ENCODE results near the gene HEXD. TPM values are rescaled to one million over a fixed set of nuclear protein-coding genes. Genes with fewer than 3 reads are reported as not detected.

HEXD gene
- polyA plus RNA-seq, 3 donors = 8.9 to 61.5 (median 12.7) TPM

DNA sequence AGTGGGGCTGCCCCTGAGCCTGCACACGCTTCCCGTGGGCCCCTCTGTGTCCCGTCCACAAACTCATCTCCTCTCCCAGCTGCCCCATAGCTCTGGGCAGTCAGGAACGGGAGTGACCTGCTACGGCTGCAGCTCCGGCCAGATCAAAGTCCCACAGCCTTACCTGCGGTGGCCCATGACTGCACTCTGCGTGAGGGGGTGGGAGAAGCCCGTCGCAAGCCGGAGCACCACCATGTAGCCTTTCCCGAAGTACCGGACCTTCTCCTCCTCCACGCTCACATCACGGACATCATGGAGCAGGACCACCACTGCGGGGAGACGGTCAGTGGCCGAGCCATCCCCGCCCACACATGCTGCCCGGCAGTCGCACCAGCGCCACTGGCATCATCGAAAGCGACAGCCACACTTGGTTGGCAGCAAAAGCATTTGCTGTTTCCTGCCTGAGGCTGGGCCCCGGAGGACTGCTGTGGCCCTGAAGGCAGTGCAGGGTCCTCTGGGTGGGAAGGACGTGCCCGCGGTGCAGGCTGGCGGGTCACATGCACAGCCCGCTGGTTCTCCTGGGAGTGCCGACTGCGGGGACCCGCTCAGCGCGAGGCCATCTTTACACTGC lies 26.2 kb downstream of the HEXD start:
- H3K27ac Mint-ChIP-seq = peak overlapping the region in 1 of 7 donors; percentile 10
- peaks cover 0 to 1% (median 0%) of the 10 kb centered on the region in 3 donors for H3K27me3 Mint-ChIP-seq (ENCODE audit: low read depth in 3 of 3)
- TF ChIP-seq, protein P1, sequence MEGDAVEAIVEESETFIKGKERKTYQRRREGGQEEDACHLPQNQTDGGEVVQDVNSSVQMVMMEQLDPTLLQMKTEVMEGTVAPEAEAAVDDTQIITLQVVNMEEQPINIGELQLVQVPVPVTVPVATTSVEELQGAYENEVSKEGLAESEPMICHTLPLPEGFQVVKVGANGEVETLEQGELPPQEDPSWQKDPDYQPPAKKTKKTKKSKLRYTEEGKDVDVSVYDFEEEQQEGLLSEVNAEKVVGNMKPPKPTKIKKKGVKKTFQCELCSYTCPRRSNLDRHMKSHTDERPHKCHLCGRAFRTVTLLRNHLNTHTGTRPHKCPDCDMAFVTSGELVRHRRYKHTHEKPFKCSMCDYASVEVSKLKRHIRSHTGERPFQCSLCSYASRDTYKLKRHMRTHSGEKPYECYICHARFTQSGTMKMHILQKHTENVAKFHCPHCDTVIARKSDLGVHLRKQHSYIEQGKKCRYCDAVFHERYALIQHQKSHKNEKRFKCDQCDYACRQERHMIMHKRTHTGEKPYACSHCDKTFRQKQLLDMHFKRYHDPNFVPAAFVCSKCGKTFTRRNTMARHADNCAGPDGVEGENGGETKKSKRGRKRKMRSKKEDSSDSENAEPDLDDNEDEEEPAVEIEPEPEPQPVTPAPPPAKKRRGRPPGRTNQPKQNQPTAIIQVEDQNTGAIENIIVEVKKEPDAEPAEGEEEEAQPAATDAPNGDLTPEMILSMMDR (IDR thresholded peaks at IDR 0.05) = no peak
- intact Hi-C loops (cut with micrococcal nuclease) = no loop called here
- H3K4me2 ChIP-seq (replicated peaks; ENCODE audit: extremely low read depth, low read length, poor library complexity, severe bottlenecking) = no peak overlapping the region
- H3K4me1 ChIP-seq (ENCODE audit: control insufficient read depth in 1 of 2, insufficient read depth in 2 of 2, low read length in 2 of 2) = peaks cover 44 to 47% of the 10 kb centered on the region in 2 donors
- H3K79me2 ChIP-seq (ENCODE audit: insufficient read depth, low read length) = peaks cover 57% of the 10 kb centered on the region
- peaks cover 29 to 61% of the 10 kb centered on the region in 2 donors for H3K36me3 Mint-ChIP-seq
- no peaks in the 10 kb centered on the region for H3K9me3 Mint-ChIP-seq
- H3K4me3 Mint-ChIP-seq = no peak overlapping the region
- peak overlapping the region in 1 of 2 donors; percentile 45 for H3K27ac ChIP-seq (ENCODE audit: low read depth in 1 of 2, low read length in 2 of 2)
- DNase-seq = no peak
- H3K9me3 ChIP-seq (replicated peaks in 1 of 2; ENCODE audit: control insufficient read depth in 1 of 2, insufficient read depth in 1 of 2, low read length in 2 of 2) = no peaks in the 10 kb centered on the region
- H2AFZ ChIP-seq (ENCODE audit: insufficient read depth, low read depth, low read length, poor library complexity, severe bottlenecking) = no peak overlapping the region
- no peak overlapping the region for H3K9ac ChIP-seq (ENCODE audit: insufficient read depth, low read length, poor library complexity, severe bottlenecking)
- H3K4me3 ChIP-seq (replicated peaks in 1 of 3; ENCODE audit: low read depth in 2 of 3, low read length in 3 of 3) = no peak overlapping the region
- H3K4me1 Mint-ChIP-seq = peaks cover 33% of the 10 kb centered on the region
- WGBS (ENCODE audit: insufficient coverage) = 90% methylated on average over 32 of the region's 35 CpGs
- H3K36me3 ChIP-seq (replicated peaks in 1 of 2; ENCODE audit: control insufficient read depth in 1 of 2, insufficient read depth in 2 of 2, low read length in 2 of 2) = peaks cover 54 to 61% of the 10 kb centered on the region in 2 donors
- H3K27me3 ChIP-seq (ENCODE audit: control insufficient read depth in 2 of 2, insufficient read depth in 2 of 2, low read length in 2 of 2) = no peaks in the 10 kb centered on the region
- H4K20me1 ChIP-seq (ENCODE audit: insufficient read depth, low read length) = peaks cover 97% of the 10 kb centered on the region

DNA sequence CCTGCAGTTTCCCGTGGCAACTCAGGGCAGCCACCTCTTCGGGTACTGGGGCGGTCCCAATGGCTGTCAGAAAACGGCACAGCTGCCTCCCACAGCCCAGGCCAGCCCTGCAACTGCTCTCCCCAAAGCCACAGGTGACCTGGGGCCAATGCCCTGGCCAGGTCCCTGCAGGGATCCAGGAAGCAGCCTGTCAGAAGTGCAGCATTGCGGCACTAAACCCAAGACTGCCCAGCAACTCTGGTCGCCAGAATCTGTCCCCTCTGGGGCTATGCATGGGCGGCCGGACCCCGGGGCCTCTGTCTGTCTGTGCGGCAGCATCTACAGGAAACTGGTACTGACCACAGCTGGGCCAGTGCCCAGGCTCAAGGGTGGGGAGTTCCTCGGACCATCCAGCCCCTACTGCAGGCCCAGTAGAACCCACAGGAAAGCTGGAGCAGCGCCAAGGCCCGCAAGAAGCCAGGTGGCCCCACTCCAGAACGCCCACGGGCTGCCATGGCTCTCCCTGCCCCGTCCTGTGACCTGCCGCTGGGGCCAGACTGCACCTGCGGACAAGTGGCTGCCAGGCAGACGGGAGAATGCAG lies 26.9 kb downstream of the HEXD start:
- Mint-ChIP-seq H3K27me3 (ENCODE audit: low read depth in 3 of 3) (peaks cover 0 to 1% (median 0%) of the 10 kb centered on the region in 3 donors), H3K36me3 (peaks cover 29 to 61% of the 10 kb centered on the region in 2 donors), H3K9me3 (no peaks in the 10 kb centered on the region), H3K4me1 (peaks cover 31% of the 10 kb centered on the region), H3K27ac (no peak overlapping the region), H3K4me3 (no peak overlapping the region)
- WGBS (ENCODE audit: insufficient coverage) = 42% methylated on average over 19 of the region's 19 CpGs
- Histone ChIP-seq H3K79me2 (ENCODE audit: insufficient read depth, low read length) (peaks cover 63% of the 10 kb centered on the region), H3K36me3 (replicated peaks in 1 of 2; ENCODE audit: control insufficient read depth in 1 of 2, insufficient read depth in 2 of 2, low read length in 2 of 2) (peaks cover 54 to 61% of the 10 kb centered on the region in 2 donors), H3K9ac (ENCODE audit: insufficient read depth, low read length, poor library complexity, severe bottlenecking) (no peak overlapping the region), H3K4me1 (ENCODE audit: control insufficient read depth in 1 of 2, insufficient read depth in 2 of 2, low read length in 2 of 2) (peaks cover 38 to 45% of the 10 kb centered on the region in 2 donors), H4K20me1 (ENCODE audit: insufficient read depth, low read length) (peaks cover 97% of the 10 kb centered on the region), H3K4me3 (replicated peaks in 1 of 3; ENCODE audit: low read depth in 2 of 3, low read length in 3 of 3) (no peak overlapping the region), H2AFZ (ENCODE audit: insufficient read depth, low read depth, low read length, poor library complexity, severe bottlenecking) (no peak overlapping the region), H3K27ac (ENCODE audit: low read depth in 1 of 2, low read length in 2 of 2) (peak overlapping the region in 1 of 2 donors; percentile 45), H3K4me2 (replicated peaks; ENCODE audit: extremely low read depth, low read length, poor library complexity, severe bottlenecking) (no peak overlapping the region), H3K9me3 (replicated peaks in 1 of 2; ENCODE audit: control insufficient read depth in 1 of 2, insufficient read depth in 1 of 2, low read length in 2 of 2) (no peaks in the 10 kb centered on the region), H3K27me3 (ENCODE audit: control insufficient read depth in 2 of 2, insufficient read depth in 2 of 2, low read length in 2 of 2) (no peaks in the 10 kb centered on the region)
- TF ChIP-seq, protein P1 (IDR thresholded peaks at IDR 0.05) = no peak
- DNase-seq = no peak
- intact Hi-C loops (cut with micrococcal nuclease) = no loop called here
